HEK293T (cell line): ENCODE data around the gene EIF5A.

Source experiments
- ARNT ChIP-seq: fragments of 450-650 bp; IDR thresholded peaks from 2 replicates; pipeline ENCODE4 v1.6.1; 2017; ENCODE audit warnings: mild to moderate bottlenecking
- CTBP1 ChIP-seq: fragments of 450-650 bp; IDR thresholded peaks from 2 replicates; pipeline ENCODE4 v1.6.1; 2016; ENCODE audit warnings: borderline replicate concordance
- FOXA1 ChIP-seq: fragments of 450-650 bp; IDR thresholded peaks from 2 replicates; pipeline ENCODE4 v1.6.1; 2016; ENCODE audit warnings: mild to moderate bottlenecking
- FOXM1 ChIP-seq: fragments of 450-650 bp; IDR thresholded peaks from 2 replicates; pipeline ENCODE4 v1.6.1; 2017; ENCODE audit warnings: mild to moderate bottlenecking, borderline replicate concordance
- HDGF ChIP-seq: fragments of 450-650 bp; IDR thresholded peaks from 2 replicates; pipeline ENCODE4 v1.6.1; 2017; ENCODE audit warnings: antibody characterized with exemption, borderline replicate concordance
- L3MBTL2 ChIP-seq: fragments of 450-650 bp; conservative IDR thresholded peaks from 2 replicates; pipeline ENCODE4 v1.6.1; 2016; ENCODE audit warnings: mild to moderate bottlenecking
- TARDBP ChIP-seq: fragments of 450-650 bp; IDR thresholded peaks from 2 replicates; pipeline ENCODE4 v1.6.1; 2016
- TF ChIP-seq, protein P1 (sequence below): fragments of 450-650 bp; IDR thresholded peaks from 2 replicates; pipeline ENCODE4 v1.6.1; 2016

GRCh38 chr17:7313088-7313889 lies 5.9 kb downstream of the EIF5A start:
- TF ChIP-seq FOXM1 (no peak), HDGF (no peak), TARDBP (no peak), CTBP1 (no peak), FOXA1 (no peak), ARNT (no peak), L3MBTL2 (no peak)
- TF ChIP-seq, protein P1, sequence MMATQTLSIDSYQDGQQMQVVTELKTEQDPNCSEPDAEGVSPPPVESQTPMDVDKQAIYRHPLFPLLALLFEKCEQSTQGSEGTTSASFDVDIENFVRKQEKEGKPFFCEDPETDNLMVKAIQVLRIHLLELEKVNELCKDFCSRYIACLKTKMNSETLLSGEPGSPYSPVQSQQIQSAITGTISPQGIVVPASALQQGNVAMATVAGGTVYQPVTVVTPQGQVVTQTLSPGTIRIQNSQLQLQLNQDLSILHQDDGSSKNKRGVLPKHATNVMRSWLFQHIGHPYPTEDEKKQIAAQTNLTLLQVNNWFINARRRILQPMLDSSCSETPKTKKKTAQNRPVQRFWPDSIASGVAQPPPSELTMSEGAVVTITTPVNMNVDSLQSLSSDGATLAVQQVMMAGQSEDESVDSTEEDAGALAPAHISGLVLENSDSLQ: no peak
